Parathyroid adenoma (tissue), 2 donors: ENCODE results near the gene VARS1.

ENCODE experiments used
- H2AFZ ChIP-seq: fragments of 300-600 bp; sonication (generic); one replicate; pipeline ENCODE4 v1.7.0; 2017; ENCODE audit warnings: antibody characterized with exemption, mild to moderate bottlenecking
- H3K27ac ChIP-seq: fragments of 300-600 bp; sonication (generic); one replicate; pipeline ENCODE4 v1.7.0; 2017
- H3K27me3 ChIP-seq: fragments of 300-600 bp; sonication (generic); one replicate; pipeline ENCODE4 v1.7.0; 2017; ENCODE audit warnings: low read length; ENCODE audit not compliant: control insufficient read depth, insufficient read depth
- H3K36me3 ChIP-seq: fragments of 300-600 bp; sonication (generic); one replicate; pipeline ENCODE4 v1.7.0; 2017; ENCODE audit warnings: low read length; ENCODE audit not compliant: control insufficient read depth, insufficient read depth
- H3K4me1 ChIP-seq: fragments of 300-600 bp; sonication (generic); one replicate; pipeline ENCODE4 v1.7.0; 2017; ENCODE audit warnings: control low read depth
- H3K4me2 ChIP-seq: fragments of 300-600 bp; sonication (generic); one replicate; pipeline ENCODE4 v1.7.0; 2017; ENCODE audit warnings: low read length
- H3K4me3 ChIP-seq: fragments of 300-600 bp; sonication (generic); one replicate; pipeline ENCODE4 v1.7.0; 2017; ENCODE audit warnings: low read depth, low read length
- H3K79me2 ChIP-seq: fragments of 300-600 bp; sonication (generic); one replicate; pipeline ENCODE4 v1.7.0; 2017; ENCODE audit warnings: control low read depth
- H3K9ac ChIP-seq: fragments of 300-600 bp; sonication (generic); one replicate; pipeline ENCODE4 v1.7.0; 2017; ENCODE audit warnings: mild to moderate bottlenecking
- H3K9me3 ChIP-seq: fragments of 300-600 bp; sonication (generic); one replicate; pipeline ENCODE4 v1.7.0; 2017; ENCODE audit warnings: low read length; ENCODE audit not compliant: control insufficient read depth
- TF ChIP-seq, protein P1 (sequence below): fragments of 300-600 bp; sonication (generic); IDR thresholded peaks from one replicate; pipeline ENCODE4 v1.7.0; 2017; ENCODE audit warnings: antibody characterized with exemption, mild to moderate bottlenecking
- donor health status: primary hyperparathyroidism.

Gene VARS1

DNA sequence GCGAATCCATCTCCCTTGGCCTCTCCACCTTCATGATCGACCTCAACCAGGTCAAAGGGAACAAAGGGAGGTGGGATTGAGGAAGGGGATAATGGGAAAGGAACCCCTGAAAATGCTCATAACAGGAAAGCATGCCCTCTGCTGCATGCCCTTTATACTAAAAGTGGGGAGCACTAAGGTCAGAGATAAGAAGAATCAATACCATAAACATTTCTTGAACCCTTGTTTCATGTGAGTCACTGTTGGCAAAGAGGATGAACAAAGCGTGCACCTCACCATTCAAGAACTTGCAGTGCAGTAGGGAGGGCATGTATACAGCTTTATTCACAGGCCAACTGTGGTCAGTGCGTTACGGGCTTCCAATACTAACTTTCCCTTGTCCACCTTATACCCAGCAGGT lies 34.8 kb downstream of the VARS1 start:
- no peaks in the 10 kb centered on the region for H3K4me1 ChIP-seq
- H3K4me2 ChIP-seq = no peak overlapping the region
- H3K27ac ChIP-seq = no peak overlapping the region
- H3K36me3 ChIP-seq = no peaks in the 10 kb centered on the region
- H2AFZ ChIP-seq = no peak overlapping the region
- H3K27me3 ChIP-seq = no peaks in the 10 kb centered on the region
- TF ChIP-seq, protein P1, sequence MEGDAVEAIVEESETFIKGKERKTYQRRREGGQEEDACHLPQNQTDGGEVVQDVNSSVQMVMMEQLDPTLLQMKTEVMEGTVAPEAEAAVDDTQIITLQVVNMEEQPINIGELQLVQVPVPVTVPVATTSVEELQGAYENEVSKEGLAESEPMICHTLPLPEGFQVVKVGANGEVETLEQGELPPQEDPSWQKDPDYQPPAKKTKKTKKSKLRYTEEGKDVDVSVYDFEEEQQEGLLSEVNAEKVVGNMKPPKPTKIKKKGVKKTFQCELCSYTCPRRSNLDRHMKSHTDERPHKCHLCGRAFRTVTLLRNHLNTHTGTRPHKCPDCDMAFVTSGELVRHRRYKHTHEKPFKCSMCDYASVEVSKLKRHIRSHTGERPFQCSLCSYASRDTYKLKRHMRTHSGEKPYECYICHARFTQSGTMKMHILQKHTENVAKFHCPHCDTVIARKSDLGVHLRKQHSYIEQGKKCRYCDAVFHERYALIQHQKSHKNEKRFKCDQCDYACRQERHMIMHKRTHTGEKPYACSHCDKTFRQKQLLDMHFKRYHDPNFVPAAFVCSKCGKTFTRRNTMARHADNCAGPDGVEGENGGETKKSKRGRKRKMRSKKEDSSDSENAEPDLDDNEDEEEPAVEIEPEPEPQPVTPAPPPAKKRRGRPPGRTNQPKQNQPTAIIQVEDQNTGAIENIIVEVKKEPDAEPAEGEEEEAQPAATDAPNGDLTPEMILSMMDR = no peak
- no peaks in the 10 kb centered on the region for H3K79me2 ChIP-seq
- H3K9me3 ChIP-seq = no peaks in the 10 kb centered on the region
- no peak overlapping the region for H3K9ac ChIP-seq
- H3K4me3 ChIP-seq = no peak overlapping the region

DNA sequence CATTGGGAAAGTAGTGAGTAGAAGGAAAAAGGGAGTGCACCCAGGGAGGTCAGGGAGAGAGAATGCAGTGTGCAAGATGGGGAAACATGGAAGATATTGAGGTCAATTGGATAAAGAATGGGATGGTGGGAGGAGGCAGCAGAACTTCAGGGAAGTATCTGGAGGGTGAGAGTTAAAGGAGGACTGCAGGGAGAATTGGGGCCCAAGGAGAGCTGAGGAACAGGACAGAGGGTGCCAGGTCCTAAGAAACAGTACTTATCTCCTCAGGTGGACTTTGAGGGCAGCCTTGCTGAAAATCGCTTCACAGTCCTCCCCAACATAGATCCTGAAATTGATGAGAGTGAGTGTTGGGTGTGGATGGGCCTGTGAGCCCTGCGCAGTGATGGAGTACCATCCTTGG lies 37.3 kb downstream of the VARS1 start:
- Histone ChIP-seq H3K27me3 (no peaks in the 10 kb centered on the region), H3K79me2 (no peaks in the 10 kb centered on the region), H3K4me1 (no peaks in the 10 kb centered on the region), H3K36me3 (no peaks in the 10 kb centered on the region), H3K4me2 (no peak overlapping the region), H3K9me3 (no peaks in the 10 kb centered on the region), H2AFZ (no peak overlapping the region), H3K27ac (no peak overlapping the region), H3K9ac (no peak overlapping the region), H3K4me3 (no peak overlapping the region)
- TF ChIP-seq, protein P1 = no peak

DNA sequence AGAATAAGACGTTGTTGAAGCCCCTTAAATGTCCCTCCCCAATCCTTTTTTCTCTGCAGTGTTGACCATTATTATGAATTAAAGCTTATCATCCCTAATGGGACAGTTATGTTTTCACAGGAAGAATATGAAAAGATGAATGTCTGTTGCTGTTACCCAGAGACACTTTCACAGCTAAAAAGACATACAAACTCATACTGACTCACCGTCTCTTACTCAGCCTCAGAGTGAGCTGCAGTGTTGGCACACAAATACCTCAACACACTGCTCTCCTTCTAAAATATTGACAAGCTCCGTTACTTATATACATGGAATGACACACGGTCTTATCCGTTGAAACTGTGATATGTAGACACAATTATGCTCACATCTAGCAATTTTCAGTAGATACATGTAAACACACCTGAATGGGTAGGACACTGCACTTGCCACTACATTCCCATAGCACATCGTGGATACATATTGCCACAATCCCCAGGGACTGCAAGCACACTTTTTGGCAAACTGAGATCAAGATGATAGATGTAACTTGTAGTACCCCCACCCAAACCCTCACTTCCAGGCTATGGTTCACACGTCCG lies 42.7 kb downstream of the VARS1 start:
- Histone ChIP-seq H3K9me3 (no peaks in the 10 kb centered on the region), H3K4me3 (no peak overlapping the region), H3K9ac (no peak overlapping the region), H3K27ac (no peak overlapping the region), H3K4me1 (no peaks in the 10 kb centered on the region), H3K27me3 (no peaks in the 10 kb centered on the region), H3K4me2 (no peak overlapping the region), H3K79me2 (no peaks in the 10 kb centered on the region), H2AFZ (no peak overlapping the region), H3K36me3 (no peaks in the 10 kb centered on the region)
- TF ChIP-seq, protein P1 = no peak

DNA sequence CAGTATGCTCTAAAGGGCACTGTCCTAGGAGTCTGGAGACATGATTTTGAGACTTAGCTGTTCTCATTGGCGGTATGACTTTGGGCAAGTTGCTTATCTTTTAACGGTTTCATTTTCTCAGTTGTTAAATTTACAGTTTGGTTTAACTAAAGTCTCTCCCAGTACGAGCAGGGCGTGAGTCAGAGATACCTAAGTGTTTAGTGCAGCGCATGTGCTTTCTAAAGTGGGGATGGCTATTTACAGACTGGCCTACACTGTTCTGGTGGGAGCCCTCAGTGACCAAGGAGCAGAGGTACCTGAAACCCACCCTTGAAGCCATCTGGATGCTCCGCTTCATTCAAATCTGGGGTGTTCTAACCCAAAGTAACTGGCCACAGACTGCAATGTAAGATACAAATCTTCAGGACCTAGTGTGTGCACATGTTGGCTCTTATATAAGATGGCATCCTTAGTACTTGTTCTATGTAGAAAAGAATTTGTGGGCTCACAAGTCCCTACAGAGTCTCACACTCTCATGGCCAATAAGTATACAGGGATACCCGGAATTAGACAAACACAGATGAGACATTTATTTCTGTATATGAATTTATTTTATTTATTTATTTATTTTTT lies 45.0 kb downstream of the VARS1 start:
- no peak overlapping the region for H2AFZ ChIP-seq
- H3K9me3 ChIP-seq = no peaks in the 10 kb centered on the region
- H3K4me2 ChIP-seq = no peak overlapping the region
- H3K9ac ChIP-seq = no peak overlapping the region
- H3K4me1 ChIP-seq = no peaks in the 10 kb centered on the region
- H3K79me2 ChIP-seq = no peaks in the 10 kb centered on the region
- no peaks in the 10 kb centered on the region for H3K36me3 ChIP-seq
- no peak overlapping the region for H3K27ac ChIP-seq
- H3K4me3 ChIP-seq = no peak overlapping the region
- no peaks in the 10 kb centered on the region for H3K27me3 ChIP-seq
- TF ChIP-seq, protein P1 = no peak
